ENCODE data around the gene IMP4. TPM values are rescaled to one million over a fixed set of nuclear protein-coding genes. Genes with fewer than 3 reads are reported as not detected.
A peak's percentile ranks its signal among the peaks of the same experiment; 100 is the strongest.

The IMP4 gene
- total and polyA plus RNA-seq, 2 of the 13 experiments (the other 11 are each of a cell fraction or from before 2014, with no cell fraction given) = 142 to 158 TPM

- TF ChIP-seq CTCF (CRISPR knock-in tag; IDR thresholded peaks at IDR 0.05) (no peak), CSRNP1 (CRISPR knock-in tag; IDR thresholded peaks at IDR 0.05) (peak; percentile 91), ZNF251 (CRISPR knock-in tag; IDR thresholded peaks at IDR 0.05) (0 out of 2 replicates have a peak, but pooled peaks have one; percentile 84), TAF1 (CRISPR knock-in tag; IDR thresholded peaks at IDR 0.05) (peak; percentile 57), ZNF18 (CRISPR knock-in tag; IDR thresholded peaks at IDR 0.05; ENCODE audit: insufficient replicate concordance) (peak; percentile 55), MLX (CRISPR knock-in tag; IDR thresholded peaks at IDR 0.05) (no peak), KLF15 (CRISPR knock-in tag; IDR thresholded peaks at IDR 0.05; ENCODE audit: borderline replicate concordance) (0 out of 2 replicates have a peak, but pooled peaks have one; percentile 34), FOXC1 (CRISPR knock-in tag; IDR thresholded peaks at IDR 0.05; ENCODE audit: borderline replicate concordance) (peak; percentile 54; the same call in 1 of the 2 replicates), DMTF1 (CRISPR knock-in tag; IDR thresholded peaks at IDR 0.05) (no peak), BRF2 (CRISPR knock-in tag; IDR thresholded peaks at IDR 0.05) (0 out of 2 replicates have a peak, but pooled peaks have one; percentile 55), RAD51 (IDR thresholded peaks at IDR 0.05; ENCODE audit: borderline replicate concordance) (no peak), ZNF576 (CRISPR knock-in tag; IDR thresholded peaks at IDR 0.05) (no peak), HOXA9 (CRISPR knock-in tag; IDR thresholded peaks at IDR 0.05; ENCODE audit: borderline replicate concordance) (no peak), MAFF (IDR thresholded peaks at IDR 0.05; ENCODE audit: low read depth, low read length) (no peak), ZNF343 (CRISPR knock-in tag; IDR thresholded peaks at IDR 0.05) (no peak), ZNF546 (CRISPR knock-in tag; conservative IDR thresholded peaks at IDR 0.05) (peak; percentile 66; the same call in 1 of the 2 replicates), ZNF549 (CRISPR knock-in tag; IDR thresholded peaks at IDR 0.05) (no peak)
These were observed 48.6 kb downstream of the IMP4 start (continued) for GRCh38 chr2:130391058-130391871.
